Stimulated activated CD4-positive, alpha-beta T cell treated with anti-CD3 and anti-CD28 coated beads, Interleukin-1b, Interleukin-23, amount 100 ng/mL, for 1 hour (primary cell): ENCODE data around the gene PRM2.

Experiments used
- DNase-seq, 2 donors: peaks; one replicate each; pipeline ENCODE4 v3.0.0-alpha.2; 2020; ENCODE audit warnings: low read depth in 2 of 2

Gene PRM2

GRCh38 chr16:11229906-11230305, 46.4 kb downstream of the PRM2 start:
- DNase-seq: no peak

GRCh38 chr16:11229432-11229831, 46.8 kb downstream of the PRM2 start:
- DNase-seq: no peak

- no peak for DNase-seq
These were observed 50.4 kb downstream of the PRM2 start for GRCh38 chr16:11225677-11226549.
